Measurements from ENCODE around the gene NEU2. TPM values are rescaled to one million over a fixed set of nuclear protein-coding genes. Genes with fewer than 3 reads are reported as not detected.

The NEU2 gene
- total RNA-seq, 2 donors from 2014 or later, result not detected

DNA sequence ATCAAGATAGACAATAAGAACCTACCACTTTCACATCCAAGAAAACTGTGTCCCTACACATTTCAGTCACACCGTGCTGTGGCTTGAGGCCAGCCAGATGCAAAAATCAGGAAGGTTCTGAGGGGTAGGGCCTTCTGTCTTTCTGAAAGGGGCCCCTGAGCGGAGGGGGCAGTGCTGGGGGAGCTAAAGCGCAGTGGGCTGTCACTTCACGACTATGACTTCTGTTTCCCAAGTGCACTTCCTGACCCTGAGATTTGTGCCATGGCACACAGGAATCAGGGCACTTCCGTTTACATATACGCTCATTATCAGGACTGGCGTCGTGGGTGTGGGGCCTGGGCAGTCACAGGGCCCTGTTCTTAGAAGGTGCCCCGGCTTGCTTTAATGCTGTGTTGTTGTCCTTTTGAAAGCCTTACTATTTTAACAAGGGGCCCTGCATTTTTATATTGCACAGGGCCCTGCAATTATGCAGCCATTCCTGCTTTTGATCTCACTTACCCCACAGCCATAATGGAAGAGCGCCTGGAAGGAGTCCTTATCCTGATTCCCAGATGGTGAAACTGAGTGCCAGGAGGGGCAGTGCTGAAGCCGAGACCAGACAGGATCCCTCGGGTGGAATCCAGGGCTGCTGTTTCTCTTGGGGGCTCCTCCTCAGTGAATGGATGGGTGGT is 20.0 kb upstream of the NEU2 start:
- intact Hi-C loops (cut with DNase I), result no loop called here
- peak overlapping the region in 1 of 2 donors; percentile 6 for H3K4me3 ChIP-seq
- DNase-seq, result peak; percentile 47 to 69 (median 66)
- no peaks in the 10 kb centered on the region for H3K9me3 ChIP-seq
- H3K27me3 ChIP-seq, result no peaks in the 10 kb centered on the region
- no peaks in the 10 kb centered on the region for H3K36me3 ChIP-seq (replicated peaks in 1 of 2; ENCODE audit: insufficient read depth in 1 of 2, low read depth in 2 of 2)
- peak; percentile 58 for ATAC-seq
- H3K4me1 ChIP-seq, result peaks cover 29% of the 10 kb centered on the region
- WGBS, 2 donors, result 16 to 20% methylated on average over 10 to 12 of the region's 12 CpGs
- no peak for TF ChIP-seq POLR2A (IDR thresholded peaks at IDR 0.05)
- TF ChIP-seq, protein P1, sequence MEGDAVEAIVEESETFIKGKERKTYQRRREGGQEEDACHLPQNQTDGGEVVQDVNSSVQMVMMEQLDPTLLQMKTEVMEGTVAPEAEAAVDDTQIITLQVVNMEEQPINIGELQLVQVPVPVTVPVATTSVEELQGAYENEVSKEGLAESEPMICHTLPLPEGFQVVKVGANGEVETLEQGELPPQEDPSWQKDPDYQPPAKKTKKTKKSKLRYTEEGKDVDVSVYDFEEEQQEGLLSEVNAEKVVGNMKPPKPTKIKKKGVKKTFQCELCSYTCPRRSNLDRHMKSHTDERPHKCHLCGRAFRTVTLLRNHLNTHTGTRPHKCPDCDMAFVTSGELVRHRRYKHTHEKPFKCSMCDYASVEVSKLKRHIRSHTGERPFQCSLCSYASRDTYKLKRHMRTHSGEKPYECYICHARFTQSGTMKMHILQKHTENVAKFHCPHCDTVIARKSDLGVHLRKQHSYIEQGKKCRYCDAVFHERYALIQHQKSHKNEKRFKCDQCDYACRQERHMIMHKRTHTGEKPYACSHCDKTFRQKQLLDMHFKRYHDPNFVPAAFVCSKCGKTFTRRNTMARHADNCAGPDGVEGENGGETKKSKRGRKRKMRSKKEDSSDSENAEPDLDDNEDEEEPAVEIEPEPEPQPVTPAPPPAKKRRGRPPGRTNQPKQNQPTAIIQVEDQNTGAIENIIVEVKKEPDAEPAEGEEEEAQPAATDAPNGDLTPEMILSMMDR (IDR thresholded peaks at IDR 0.05), result peak in 1 of 7 experiments; percentile 34
- H3K27ac ChIP-seq, result peak overlapping the region; percentile 62 to 86 (median 81)

DNA sequence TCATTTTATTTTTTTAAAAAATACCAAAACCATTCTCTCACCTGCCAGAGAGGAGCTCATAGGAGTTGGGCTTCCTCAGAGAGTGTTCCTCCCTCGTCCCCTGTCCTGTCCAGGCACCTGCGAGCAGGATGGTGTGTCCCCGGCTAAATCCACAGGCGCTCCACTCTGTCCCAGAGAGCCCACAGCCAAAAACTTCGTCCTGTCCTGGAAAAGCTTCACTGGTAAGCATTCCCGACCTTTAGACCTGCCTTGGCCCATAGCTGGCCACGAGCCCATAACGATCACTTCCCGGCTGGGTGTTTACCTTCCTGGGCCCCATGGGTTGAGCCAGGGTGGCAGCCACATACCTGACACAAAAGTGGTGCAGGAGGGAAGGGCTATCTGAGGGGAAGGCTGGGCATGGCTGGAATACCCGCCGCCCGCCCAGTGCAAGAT is 19.4 kb upstream of the NEU2 start, which contains the start of gene NGEF:
TSS of gene NGEF (minus strand) at position 230 of the 435 bp plus-strand sequence. CDS start 38,366 bp downstream, outside the sequence.
- Histone ChIP-seq H3K27me3 (no peaks in the 10 kb centered on the region), H3K9me3 (no peaks in the 10 kb centered on the region), H3K36me3 (replicated peaks in 1 of 2; ENCODE audit: insufficient read depth in 1 of 2, low read depth in 2 of 2) (no peaks in the 10 kb centered on the region), H3K4me3 (peak within 1 kb of the TSS in 1 of 2 donors; percentile 6), H3K27ac (peak within 1 kb of the TSS; percentile 62 to 86 (median 81)), H3K4me1 (peaks cover 29% of the 10 kb centered on the region)
- TF ChIP-seq, protein P1 (IDR thresholded peaks at IDR 0.05), result no peak
- TF ChIP-seq POLR2A (IDR thresholded peaks at IDR 0.05), result peak in 2 of 3 donors; percentile 18 to 40
- intact Hi-C loops (cut with DNase I), result no loop called here
- peak; percentile 96 for ATAC-seq
- peak; percentile 89 to 93 (median 92) for DNase-seq
- WGBS, 2 donors, result 25 to 28% methylated on average over 12 of the region's 12 CpGs

DNA sequence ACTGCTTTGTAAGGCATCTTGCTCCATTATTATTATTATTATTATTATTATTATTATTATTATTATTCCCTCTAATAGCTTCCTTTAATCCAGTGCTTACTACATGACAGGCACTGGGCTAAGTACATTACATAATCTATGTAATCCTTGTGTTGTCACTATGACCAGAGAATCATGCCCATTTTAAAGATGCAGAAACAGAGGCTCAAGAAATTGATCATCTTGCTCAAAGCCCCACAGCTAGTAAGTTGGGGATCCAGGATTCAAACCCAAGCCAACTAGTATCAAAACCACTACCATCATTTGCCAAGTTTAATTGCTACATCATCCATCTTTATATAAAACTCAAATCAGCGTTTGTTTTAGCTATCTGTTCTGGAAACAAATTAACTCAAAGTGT is 18.8 kb upstream of the NEU2 start:
- H3K27me3 ChIP-seq, result no peaks in the 10 kb centered on the region

DNA sequence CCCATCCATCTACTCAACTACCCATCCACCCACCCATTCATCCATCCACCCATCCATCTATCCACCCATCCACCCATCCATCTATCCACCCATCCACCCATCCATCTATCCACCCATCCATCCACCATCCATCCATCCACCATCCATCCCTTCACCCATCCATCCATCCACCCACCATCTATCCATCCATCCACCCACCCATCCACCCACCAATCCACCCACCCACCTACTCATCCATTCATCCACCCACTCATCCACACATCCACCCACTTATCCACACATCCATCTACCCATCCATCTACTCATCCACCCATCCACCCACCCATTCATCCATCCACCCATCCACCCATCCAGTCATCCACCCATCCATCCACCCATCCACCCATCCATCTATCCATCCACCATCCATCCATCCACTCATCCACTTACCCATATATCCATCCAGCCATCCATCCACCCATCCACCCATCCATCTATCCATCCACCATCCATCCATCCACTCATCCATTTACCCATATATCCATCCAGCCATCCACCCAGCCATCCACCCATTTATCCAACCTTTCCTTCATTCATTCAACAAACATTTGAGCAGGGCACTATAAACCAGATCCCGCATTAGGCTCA is 17.3 kb upstream of the NEU2 start:
- Histone ChIP-seq H3K27me3 (no peaks in the 10 kb centered on the region), H3K4me1 (peaks cover 29% of the 10 kb centered on the region), H3K9me3 (no peaks in the 10 kb centered on the region), H3K36me3 (replicated peaks in 1 of 2; ENCODE audit: insufficient read depth in 1 of 2, low read depth in 2 of 2) (no peaks in the 10 kb centered on the region), H3K4me3 (no peak overlapping the region), H3K27ac (no peak overlapping the region)
- TF ChIP-seq, protein P1 (IDR thresholded peaks at IDR 0.05), result no peak
- no peak for TF ChIP-seq POLR2A (IDR thresholded peaks at IDR 0.05)
- WGBS, 2 donors, result 89 to 94% methylated on average over 1 of the region's 1 CpG
- DNase-seq (no peak), ATAC-seq (no peak)
- intact Hi-C loops (cut with DNase I), result no loop called here

More for the DNA sequence above, 18.8 kb upstream of the NEU2 start:
- ATAC-seq (no peak), DNase-seq (no peak)
- Histone ChIP-seq H3K4me1 (peaks cover 29% of the 10 kb centered on the region), H3K4me3 (no peak overlapping the region), H3K9me3 (no peaks in the 10 kb centered on the region), H3K36me3 (replicated peaks in 1 of 2; ENCODE audit: insufficient read depth in 1 of 2, low read depth in 2 of 2) (no peaks in the 10 kb centered on the region), H3K27ac (peak overlapping the region in 3 of 4 donors; percentile 80 to 86 (median 82))
- TF ChIP-seq, protein P1 (IDR thresholded peaks at IDR 0.05), result no peak
- no peak for TF ChIP-seq POLR2A (IDR thresholded peaks at IDR 0.05)
- intact Hi-C loops (cut with DNase I), result no loop called here
- WGBS, 2 donors, result 11 to 42% methylated on average over 1 of the region's 1 CpG
